Bronchial epithelial cell (primary cell): ENCODE measurements around the gene ZSCAN4. TPM values are rescaled to one million over a fixed set of nuclear protein-coding genes. Genes with fewer than 3 reads are reported as not detected.
A peak's percentile ranks its signal among the peaks of the same experiment; 100 is the strongest.

Experiments
- DNase-seq: peaks from one replicate; pipeline ENCODE4 v3.0.0-alpha.2; 2010; ENCODE audit warnings: low read depth
- FAIRE-seq: peaks from 2 replicates; lab custom pipeline; 2011; peaks lifted over from hg19 to GRCh38; lab: Jason Lieb, UNC
- H3K27me3 ChIP-seq: 2 replicates; pipeline ENCODE4 v1.5.1; 2011; ENCODE audit warnings: low read length; ENCODE audit not compliant: control insufficient read depth, insufficient read depth
- H3K36me3 ChIP-seq: 2 replicates; pipeline ENCODE4 v1.5.1; 2011; ENCODE audit warnings: low read length; ENCODE audit not compliant: control insufficient read depth, insufficient read depth
- H3K4me3 ChIP-seq: 2 replicates; pipeline ENCODE4 v1.5.1; 2011; ENCODE audit warnings: mild to moderate bottlenecking, low read depth, low read length, control low read depth
- total RNA-seq: library from RNA; depleted of rRNA; stranded (reverse); fragments of >200 nt; gene quantifications from 2 replicates; pipeline ENCODE4 v1.2.1, GENCODE V29; 2014
- TF ChIP-seq, protein P1 (sequence below): IDR thresholded peaks from 2 replicates; pipeline ENCODE4 v1.5.1; 2011; ENCODE audit warnings: mild to moderate bottlenecking, moderate library complexity, low read length, control low read depth, inconsistent platforms; ENCODE audit not compliant: insufficient read depth, severe bottlenecking

The ZSCAN4 gene, protein sequence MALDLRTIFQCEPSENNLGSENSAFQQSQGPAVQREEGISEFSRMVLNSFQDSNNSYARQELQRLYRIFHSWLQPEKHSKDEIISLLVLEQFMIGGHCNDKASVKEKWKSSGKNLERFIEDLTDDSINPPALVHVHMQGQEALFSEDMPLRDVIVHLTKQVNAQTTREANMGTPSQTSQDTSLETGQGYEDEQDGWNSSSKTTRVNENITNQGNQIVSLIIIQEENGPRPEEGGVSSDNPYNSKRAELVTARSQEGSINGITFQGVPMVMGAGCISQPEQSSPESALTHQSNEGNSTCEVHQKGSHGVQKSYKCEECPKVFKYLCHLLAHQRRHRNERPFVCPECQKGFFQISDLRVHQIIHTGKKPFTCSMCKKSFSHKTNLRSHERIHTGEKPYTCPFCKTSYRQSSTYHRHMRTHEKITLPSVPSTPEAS
- total RNA-seq, result 0.13 TPM in 1 of 2 replicates, not detected in the other

DNA sequence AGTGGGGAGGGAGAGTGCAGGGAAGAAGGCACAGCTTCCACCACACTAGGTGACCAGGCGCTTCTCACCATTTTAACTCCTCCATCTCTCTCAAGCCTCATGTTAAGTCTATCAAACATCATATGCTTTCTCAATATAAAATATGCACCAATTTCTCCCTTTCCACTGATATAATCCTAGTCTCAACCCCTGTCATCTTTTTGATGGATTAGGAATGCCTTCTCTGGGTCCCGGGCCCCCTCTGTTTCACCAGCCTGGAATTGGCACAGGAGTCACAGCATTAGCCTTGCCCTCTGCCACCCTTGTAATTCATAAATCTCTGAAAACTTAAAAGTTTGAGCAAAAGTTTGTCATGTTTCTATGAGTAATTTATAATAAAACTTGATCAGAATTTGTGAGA, at the start of gene ZSCAN4:
ZSCAN4 (plus strand) TSS at position 301 of the 400 bp plus-strand sequence. CDS start 7,211 bp downstream, outside the sequence.
- DNase-seq (no peak), FAIRE-seq (no peak)
- Histone ChIP-seq H3K27me3 (no peaks in the 10 kb centered on the region), H3K36me3 (no peaks in the 10 kb centered on the region), H3K4me3 (no peak within 1 kb of the TSS)
- TF ChIP-seq, protein P1, sequence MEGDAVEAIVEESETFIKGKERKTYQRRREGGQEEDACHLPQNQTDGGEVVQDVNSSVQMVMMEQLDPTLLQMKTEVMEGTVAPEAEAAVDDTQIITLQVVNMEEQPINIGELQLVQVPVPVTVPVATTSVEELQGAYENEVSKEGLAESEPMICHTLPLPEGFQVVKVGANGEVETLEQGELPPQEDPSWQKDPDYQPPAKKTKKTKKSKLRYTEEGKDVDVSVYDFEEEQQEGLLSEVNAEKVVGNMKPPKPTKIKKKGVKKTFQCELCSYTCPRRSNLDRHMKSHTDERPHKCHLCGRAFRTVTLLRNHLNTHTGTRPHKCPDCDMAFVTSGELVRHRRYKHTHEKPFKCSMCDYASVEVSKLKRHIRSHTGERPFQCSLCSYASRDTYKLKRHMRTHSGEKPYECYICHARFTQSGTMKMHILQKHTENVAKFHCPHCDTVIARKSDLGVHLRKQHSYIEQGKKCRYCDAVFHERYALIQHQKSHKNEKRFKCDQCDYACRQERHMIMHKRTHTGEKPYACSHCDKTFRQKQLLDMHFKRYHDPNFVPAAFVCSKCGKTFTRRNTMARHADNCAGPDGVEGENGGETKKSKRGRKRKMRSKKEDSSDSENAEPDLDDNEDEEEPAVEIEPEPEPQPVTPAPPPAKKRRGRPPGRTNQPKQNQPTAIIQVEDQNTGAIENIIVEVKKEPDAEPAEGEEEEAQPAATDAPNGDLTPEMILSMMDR, result no peak

DNA sequence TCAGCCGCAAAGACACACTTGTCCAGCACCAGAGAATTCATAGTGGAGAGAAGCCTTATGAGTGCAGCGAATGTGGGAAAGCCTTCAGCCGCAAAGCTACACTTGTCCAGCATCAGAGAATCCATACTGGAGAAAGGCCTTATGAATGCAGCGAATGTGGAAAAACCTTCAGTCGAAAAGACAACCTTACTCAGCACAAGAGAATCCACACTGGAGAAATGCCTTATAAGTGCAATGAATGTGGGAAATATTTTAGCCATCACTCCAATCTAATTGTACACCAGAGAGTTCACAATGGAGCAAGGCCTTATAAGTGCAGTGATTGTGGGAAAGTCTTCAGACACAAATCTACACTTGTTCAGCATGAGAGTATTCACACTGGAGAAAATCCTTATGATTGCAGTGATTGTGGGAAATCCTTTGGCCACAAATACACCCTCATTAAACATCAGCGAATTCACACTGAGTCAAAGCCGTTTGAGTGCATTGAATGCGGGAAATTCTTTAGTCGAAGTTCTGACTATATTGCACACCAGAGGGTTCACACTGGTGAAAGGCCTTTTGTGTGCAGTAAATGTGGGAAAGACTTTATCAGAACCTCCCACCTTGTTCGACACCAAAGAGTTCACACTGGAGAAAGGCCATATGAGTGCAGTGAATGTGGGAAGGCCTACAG, 47.9 kb upstream of the ZSCAN4 start:
- DNase-seq (no peak), FAIRE-seq (no peak)
- Histone ChIP-seq H3K36me3 (peaks cover 47% of the 10 kb centered on the region), H3K27me3 (no peaks in the 10 kb centered on the region), H3K4me3 (no peak overlapping the region)
- TF ChIP-seq, protein P1, result no peak

DNA sequence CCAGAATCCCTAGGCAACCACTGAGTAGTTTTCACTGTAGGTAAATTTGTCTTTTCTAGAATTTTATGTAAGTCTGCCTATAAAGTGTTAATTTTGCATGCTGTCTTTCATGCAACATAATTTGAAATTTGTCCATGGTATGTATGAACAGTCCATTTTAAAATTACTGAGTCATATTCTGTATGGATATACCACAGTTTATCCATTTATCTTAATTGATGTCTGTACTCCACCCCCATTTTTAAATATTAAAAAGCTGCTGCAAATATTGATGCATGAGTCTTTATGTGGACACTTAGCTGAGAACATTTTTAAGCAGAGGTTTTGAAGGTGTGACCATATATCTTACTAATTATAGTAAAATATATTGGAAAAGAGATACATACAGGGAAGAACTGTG, 45.6 kb upstream of the ZSCAN4 start:
- H3K27me3 ChIP-seq, result no peaks in the 10 kb centered on the region
- FAIRE-seq (no peak), DNase-seq (no peak)
- peaks cover 33% of the 10 kb centered on the region for H3K36me3 ChIP-seq
- H3K4me3 ChIP-seq, result no peak overlapping the region
- TF ChIP-seq, protein P1, result no peak

DNA sequence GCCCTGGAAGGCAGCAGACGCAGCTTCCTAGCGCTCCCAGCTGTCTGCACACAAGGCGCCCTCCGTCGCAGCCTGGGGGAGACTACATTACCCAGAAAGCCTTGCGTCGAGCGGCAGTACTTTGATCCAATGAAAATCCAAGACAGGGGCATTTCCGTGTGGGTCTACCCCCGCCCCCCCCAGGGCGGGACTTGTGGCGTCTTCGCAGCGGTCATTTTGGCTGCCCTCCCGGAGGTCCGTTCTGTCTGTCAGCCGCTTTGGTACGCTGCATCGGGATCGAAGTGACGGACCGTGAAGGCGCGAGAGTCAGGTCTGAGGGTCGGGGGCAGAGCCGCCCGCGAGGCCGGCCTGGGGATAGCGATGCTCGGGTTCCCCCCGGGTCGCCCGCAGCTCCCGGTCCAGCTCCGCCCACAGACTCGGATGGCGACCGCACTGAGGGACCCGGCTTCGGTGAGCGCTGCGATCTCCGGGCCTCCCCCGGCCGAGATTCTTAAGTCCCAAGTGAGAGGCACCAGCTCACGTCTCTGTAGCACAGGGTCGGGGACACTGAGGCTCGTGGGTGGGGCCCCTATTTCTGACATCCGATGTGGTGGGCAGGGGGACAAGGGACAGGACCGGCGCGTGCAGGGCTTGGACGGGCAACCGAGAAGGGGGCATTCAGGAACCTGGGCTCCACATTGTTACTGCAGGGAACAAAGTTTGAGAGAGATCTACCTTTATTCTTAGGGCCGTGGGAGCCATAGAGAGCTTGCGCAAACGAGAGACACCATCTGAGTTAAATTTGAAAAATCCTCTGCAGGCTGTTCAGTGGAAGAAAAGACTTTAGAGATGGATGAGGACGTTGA, 35.5 kb upstream of the ZSCAN4 start, which contains the start of gene ZNF211:
ZNF211 (plus strand) TSS at position 182 of the 845 bp plus-strand sequence; CDS start at position 361, 179 bp downstream.
- no peaks in the 10 kb centered on the region for H3K27me3 ChIP-seq
- no peak for FAIRE-seq
- TF ChIP-seq, protein P1, result no peak

DNA sequence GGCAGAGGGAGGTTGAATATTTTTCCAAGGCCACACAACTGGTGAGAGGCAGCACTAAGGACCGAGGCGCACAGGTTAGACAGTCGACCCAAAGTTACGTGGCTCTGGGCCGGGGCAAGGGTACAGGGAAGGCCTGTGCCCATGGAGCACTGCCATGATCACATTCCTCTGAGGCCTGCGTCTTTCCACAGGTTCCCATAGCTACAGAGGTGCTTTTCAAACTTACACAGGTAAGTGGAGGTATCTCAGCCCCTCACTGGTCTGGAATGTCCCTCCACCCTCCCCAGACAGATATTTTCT, 35.0 kb upstream of the ZSCAN4 start:
- H3K27me3 ChIP-seq, result no peaks in the 10 kb centered on the region
- FAIRE-seq (no peak), DNase-seq (no peak)
- TF ChIP-seq, protein P1, result no peak
- H3K4me3 ChIP-seq, result peak overlapping the region; percentile 90
- H3K36me3 ChIP-seq, result peaks cover 1% of the 10 kb centered on the region

More for the DNA sequence above, 35.5 kb upstream of the ZSCAN4 start, which contains the start of gene ZNF211:
- DNase-seq, result peak; percentile 87
- Histone ChIP-seq H3K36me3 (peaks cover 1% of the 10 kb centered on the region), H3K4me3 (peak within 1 kb of the TSS; percentile 90)
